ENCODE measurements around the gene CENPP. TPM values are rescaled to one million over a fixed set of nuclear protein-coding genes. Genes with fewer than 3 reads are reported as not detected.

The CENPP gene
- total RNA-seq, 4 donors from 2014 or later, result 0.37 to 7.1 (median 3.2) TPM

GRCh38 chr9:92360083-92360482 lies 34.3 kb downstream of the CENPP start:
- Histone ChIP-seq H3K4me1 (peaks cover 0 to 9% (median 1%) of the 10 kb centered on the region in 4 donors), H3K27me3 (no peaks in the 10 kb centered on the region), H3K27ac (peak overlapping the region in 3 of 4 donors; percentile 23 to 47 (median 37)), H3K36me3 (no peaks in the 10 kb centered on the region), H3K4me3 (no peak overlapping the region), H3K9me3 (peaks cover 3 to 18% of the 10 kb centered on the region in 2 donors)
- WGBS, 2 donors (ENCODE audit: low coverage in 1 of 2), result 75 to 90% methylated on average over 3 of the region's 3 CpGs
- DNase-seq, result no peak
- TF ChIP-seq EP300 (IDR thresholded peaks at IDR 0.05; ENCODE audit: low read depth), result no peak
- no peak for TF ChIP-seq CTCF (IDR thresholded peaks at IDR 0.05)
- TF ChIP-seq POLR2AphosphoS5 (IDR thresholded peaks at IDR 0.05), result no peak
- no peak for TF ChIP-seq POLR2A (IDR thresholded peaks at IDR 0.05)
- intact Hi-C loops (cut with DNase I; ENCODE audit: low total_unique reads), result no loop called here
- in situ Hi-C loops (cut with MboI; ENCODE audit: low pct_ligation_motif_present in 1 of 4, low pct_unique_long_range_greater_than_20kb in 1 of 4, low sequenced_read_pairs in 3 of 4), result no loop called here

GRCh38 chr9:92369075-92369474 lies 43.3 kb downstream of the CENPP start:
- Histone ChIP-seq H3K27me3 (no peaks in the 10 kb centered on the region), H3K4me3 (no peak overlapping the region), H3K36me3 (no peaks in the 10 kb centered on the region), H3K4me1 (no peaks in the 10 kb centered on the region), H3K9me3 (peaks cover 4 to 11% of the 10 kb centered on the region in 2 donors), H3K27ac (no peak overlapping the region)
- DNase-seq, result no peak
- 63 to 77% methylated on average over 2 of the region's 2 CpGs for WGBS, 2 donors (ENCODE audit: low coverage in 1 of 2)
- TF ChIP-seq POLR2AphosphoS5 (IDR thresholded peaks at IDR 0.05), result no peak
- no peak for TF ChIP-seq EP300 (IDR thresholded peaks at IDR 0.05; ENCODE audit: low read depth)
- no peak for TF ChIP-seq POLR2A (IDR thresholded peaks at IDR 0.05)
- TF ChIP-seq CTCF (IDR thresholded peaks at IDR 0.05), result no peak
- in situ Hi-C loops (cut with MboI; ENCODE audit: low pct_ligation_motif_present in 1 of 4, low pct_unique_long_range_greater_than_20kb in 1 of 4, low sequenced_read_pairs in 3 of 4), result no loop called here
- intact Hi-C loops (cut with DNase I; ENCODE audit: low total_unique reads), result no loop called here

- no peak for TF ChIP-seq EP300 (IDR thresholded peaks at IDR 0.05; ENCODE audit: low read depth)
- TF ChIP-seq POLR2AphosphoS5 (IDR thresholded peaks at IDR 0.05), result no peak
- TF ChIP-seq CTCF (IDR thresholded peaks at IDR 0.05), result no peak
- no peak for TF ChIP-seq POLR2A (IDR thresholded peaks at IDR 0.05)
- H3K27me3 ChIP-seq, result no peaks in the 10 kb centered on the region
- no peak overlapping the region for H3K4me3 ChIP-seq
- intact Hi-C loops (cut with DNase I; ENCODE audit: low total_unique reads), result no loop called here
- H3K27ac ChIP-seq, result no peak overlapping the region
- in situ Hi-C loops (cut with MboI; ENCODE audit: low pct_ligation_motif_present in 1 of 4, low pct_unique_long_range_greater_than_20kb in 1 of 4, low sequenced_read_pairs in 3 of 4), result no loop called here
- no peak for DNase-seq
- H3K9me3 ChIP-seq, result peaks cover 4 to 17% of the 10 kb centered on the region in 2 donors
- 100% methylated on average over 2 of the region's 2 CpGs for WGBS, 2 donors (ENCODE audit: low coverage in 1 of 2)
- peaks cover 0 to 8% (median 0%) of the 10 kb centered on the region in 4 donors for H3K4me1 ChIP-seq
- H3K36me3 ChIP-seq, result no peaks in the 10 kb centered on the region
Measured at GRCh38 chr9:92373167-92373566, 47.4 kb downstream of the CENPP start.

GRCh38 chr9:92377876-92378275 lies 52.1 kb downstream of the CENPP start:
- no peak for DNase-seq
- intact Hi-C loops (cut with DNase I; ENCODE audit: low total_unique reads) (no loop called here), in situ Hi-C loops (cut with MboI; ENCODE audit: low pct_ligation_motif_present in 1 of 4, low pct_unique_long_range_greater_than_20kb in 1 of 4, low sequenced_read_pairs in 3 of 4) (no loop called here)
- Histone ChIP-seq H3K36me3 (no peaks in the 10 kb centered on the region), H3K27ac (no peak overlapping the region), H3K27me3 (no peaks in the 10 kb centered on the region), H3K9me3 (peaks cover 1 to 14% of the 10 kb centered on the region in 2 donors), H3K4me1 (peaks cover 0 to 23% (median 7%) of the 10 kb centered on the region in 4 donors), H3K4me3 (no peak overlapping the region)
- 36 to 59% methylated on average over 1 to 2 of the region's 2 CpGs for WGBS, 2 donors (ENCODE audit: low coverage in 1 of 2)
- no peak for TF ChIP-seq EP300 (IDR thresholded peaks at IDR 0.05; ENCODE audit: low read depth)
- TF ChIP-seq POLR2A (IDR thresholded peaks at IDR 0.05), result no peak
- no peak for TF ChIP-seq CTCF (IDR thresholded peaks at IDR 0.05)
- no peak for TF ChIP-seq POLR2AphosphoS5 (IDR thresholded peaks at IDR 0.05)

Data from transverse colon (tissue), 4 donors.